ENCODE data around the gene AGPAT3.

DNA sequence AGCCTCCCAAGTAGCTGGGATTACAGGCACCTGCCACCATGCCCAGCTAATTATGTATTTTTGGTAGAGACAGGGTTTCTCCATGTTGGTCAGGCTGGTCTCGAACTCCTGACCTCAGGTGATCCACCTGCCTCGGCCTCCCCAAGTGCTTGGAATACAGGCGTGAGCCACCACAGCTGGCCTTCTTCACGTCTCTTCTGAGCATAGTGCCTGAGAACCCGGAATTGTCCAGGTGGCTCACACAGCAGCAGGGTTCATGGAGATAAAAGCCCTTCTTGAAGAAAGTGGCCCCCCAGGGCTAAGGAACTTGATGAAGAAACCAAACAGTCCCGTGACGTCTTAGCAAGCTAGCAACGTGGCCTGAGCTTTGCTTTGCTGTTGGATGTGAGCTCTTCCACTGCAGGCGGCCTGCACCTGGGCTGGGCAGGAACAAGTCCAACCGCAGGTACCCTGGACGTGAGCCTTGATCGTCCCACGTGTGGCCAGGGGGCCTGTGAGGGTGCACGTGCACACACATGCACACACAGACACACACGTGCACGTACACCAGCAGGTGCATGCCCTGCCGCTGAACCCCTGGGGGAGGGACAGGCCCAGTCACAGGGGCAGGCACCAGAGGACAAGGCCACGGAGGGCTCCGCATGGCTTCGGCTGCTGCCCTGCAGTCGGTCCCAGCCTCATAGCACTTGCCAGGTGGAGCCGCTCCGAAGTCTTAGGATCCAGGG is 123.6 kb downstream of the AGPAT3 start:
- TF ChIP-seq POLR2A (IDR thresholded peaks at IDR 0.05) (no peak), POLR2AphosphoS5 (IDR thresholded peaks at IDR 0.05) (no peak)
- TF ChIP-seq, protein P1, sequence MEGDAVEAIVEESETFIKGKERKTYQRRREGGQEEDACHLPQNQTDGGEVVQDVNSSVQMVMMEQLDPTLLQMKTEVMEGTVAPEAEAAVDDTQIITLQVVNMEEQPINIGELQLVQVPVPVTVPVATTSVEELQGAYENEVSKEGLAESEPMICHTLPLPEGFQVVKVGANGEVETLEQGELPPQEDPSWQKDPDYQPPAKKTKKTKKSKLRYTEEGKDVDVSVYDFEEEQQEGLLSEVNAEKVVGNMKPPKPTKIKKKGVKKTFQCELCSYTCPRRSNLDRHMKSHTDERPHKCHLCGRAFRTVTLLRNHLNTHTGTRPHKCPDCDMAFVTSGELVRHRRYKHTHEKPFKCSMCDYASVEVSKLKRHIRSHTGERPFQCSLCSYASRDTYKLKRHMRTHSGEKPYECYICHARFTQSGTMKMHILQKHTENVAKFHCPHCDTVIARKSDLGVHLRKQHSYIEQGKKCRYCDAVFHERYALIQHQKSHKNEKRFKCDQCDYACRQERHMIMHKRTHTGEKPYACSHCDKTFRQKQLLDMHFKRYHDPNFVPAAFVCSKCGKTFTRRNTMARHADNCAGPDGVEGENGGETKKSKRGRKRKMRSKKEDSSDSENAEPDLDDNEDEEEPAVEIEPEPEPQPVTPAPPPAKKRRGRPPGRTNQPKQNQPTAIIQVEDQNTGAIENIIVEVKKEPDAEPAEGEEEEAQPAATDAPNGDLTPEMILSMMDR (IDR thresholded peaks at IDR 0.05) = no peak

All from prostate gland (tissue), 2 donors.